ENCODE measurements around the gene WFIKKN1. TPM values are rescaled to one million over a fixed set of nuclear protein-coding genes. Genes with fewer than 3 reads are reported as not detected.

WFIKKN1 gene
- total RNA-seq, 4 donors from 2014 or later: 0.26 to 1.4 (median 0.76) TPM; not detected in 1

DNA sequence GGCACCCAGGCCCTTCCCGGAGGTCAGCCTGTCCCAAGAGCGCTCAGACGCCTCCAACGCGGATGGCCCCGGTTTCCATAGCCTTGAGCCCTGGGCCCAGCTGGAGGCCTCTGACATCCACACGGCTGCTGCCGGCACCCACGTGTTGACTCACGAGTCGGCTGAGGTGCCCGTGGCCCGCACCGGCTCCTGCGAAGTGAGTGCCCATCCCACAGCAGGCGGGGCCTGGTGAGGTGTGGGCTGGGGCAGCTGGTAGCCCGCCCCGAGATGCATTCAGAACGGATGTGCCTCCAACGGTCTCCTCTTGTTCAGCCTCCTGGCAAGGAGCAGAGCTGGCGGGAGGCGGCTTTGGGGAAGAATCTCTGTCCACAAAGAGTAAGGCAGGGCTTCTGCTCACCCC lies 21.1 kb downstream of the WFIKKN1 start:
- intact Hi-C loops (cut with DNase I; ENCODE audit: low total_unique reads): no loop called here
- no peak for TF ChIP-seq POLR2A (IDR thresholded peaks at IDR 0.05)
- TF ChIP-seq, protein P1, sequence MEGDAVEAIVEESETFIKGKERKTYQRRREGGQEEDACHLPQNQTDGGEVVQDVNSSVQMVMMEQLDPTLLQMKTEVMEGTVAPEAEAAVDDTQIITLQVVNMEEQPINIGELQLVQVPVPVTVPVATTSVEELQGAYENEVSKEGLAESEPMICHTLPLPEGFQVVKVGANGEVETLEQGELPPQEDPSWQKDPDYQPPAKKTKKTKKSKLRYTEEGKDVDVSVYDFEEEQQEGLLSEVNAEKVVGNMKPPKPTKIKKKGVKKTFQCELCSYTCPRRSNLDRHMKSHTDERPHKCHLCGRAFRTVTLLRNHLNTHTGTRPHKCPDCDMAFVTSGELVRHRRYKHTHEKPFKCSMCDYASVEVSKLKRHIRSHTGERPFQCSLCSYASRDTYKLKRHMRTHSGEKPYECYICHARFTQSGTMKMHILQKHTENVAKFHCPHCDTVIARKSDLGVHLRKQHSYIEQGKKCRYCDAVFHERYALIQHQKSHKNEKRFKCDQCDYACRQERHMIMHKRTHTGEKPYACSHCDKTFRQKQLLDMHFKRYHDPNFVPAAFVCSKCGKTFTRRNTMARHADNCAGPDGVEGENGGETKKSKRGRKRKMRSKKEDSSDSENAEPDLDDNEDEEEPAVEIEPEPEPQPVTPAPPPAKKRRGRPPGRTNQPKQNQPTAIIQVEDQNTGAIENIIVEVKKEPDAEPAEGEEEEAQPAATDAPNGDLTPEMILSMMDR (IDR thresholded peaks at IDR 0.05): no peak
- Histone ChIP-seq H3K4me3 (no peak overlapping the region), H3K9me3 (no peaks in the 10 kb centered on the region), H3K27ac (no peak overlapping the region), H3K4me1 (peaks cover 0 to 26% of the 10 kb centered on the region in 2 donors), H3K36me3 (no peaks in the 10 kb centered on the region), H3K27me3 (no peaks in the 10 kb centered on the region)
- DNase-seq: no peak

DNA sequence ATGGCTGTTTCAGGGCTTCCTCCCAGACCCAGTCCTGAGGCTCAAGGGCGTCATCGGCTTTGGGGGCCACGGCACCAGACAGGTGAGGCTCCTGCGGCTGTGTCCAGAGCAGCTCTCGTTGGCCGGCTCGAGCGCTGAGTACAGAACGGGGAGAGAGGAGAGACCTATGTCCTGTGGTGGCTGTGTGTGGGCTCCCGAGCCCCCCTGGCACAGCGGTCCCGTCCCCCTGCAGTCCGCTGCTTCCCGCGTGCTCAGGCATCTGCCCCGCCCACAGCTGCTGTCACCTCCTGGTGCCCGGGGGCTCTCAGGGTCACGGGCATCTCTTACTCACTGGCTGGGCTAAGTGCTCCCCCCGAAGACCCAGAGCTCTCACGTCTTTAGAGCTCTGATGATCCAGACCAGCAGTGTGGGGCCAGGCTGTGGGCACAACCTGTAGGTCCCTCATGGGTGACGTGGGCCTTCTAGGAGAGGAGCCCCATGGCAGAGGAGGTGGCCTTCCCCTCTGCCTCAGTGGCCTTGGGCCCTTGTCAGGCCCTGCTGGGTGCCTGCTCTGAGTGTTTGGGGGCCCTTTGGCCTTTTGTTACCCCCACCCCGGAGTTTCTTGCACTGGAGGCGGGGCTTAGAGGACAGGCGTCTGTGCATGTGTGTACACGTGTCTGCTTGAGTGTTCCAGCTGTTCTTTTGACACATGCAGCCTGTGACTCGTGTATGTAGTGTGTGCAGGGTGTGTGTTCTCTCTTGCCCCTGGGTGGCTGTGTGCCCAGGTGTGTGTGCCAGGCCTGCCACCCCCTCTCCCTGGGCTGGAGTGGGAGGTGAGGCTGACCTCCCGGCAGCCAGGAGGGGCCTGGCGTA lies 21.9 kb downstream of the WFIKKN1 start:
- Histone ChIP-seq H3K4me3 (no peak overlapping the region), H3K9me3 (no peaks in the 10 kb centered on the region), H3K4me1 (peaks cover 0 to 21% of the 10 kb centered on the region in 2 donors), H3K36me3 (no peaks in the 10 kb centered on the region), H3K27ac (no peak overlapping the region), H3K27me3 (no peaks in the 10 kb centered on the region)
- DNase-seq: no peak
- TF ChIP-seq POLR2A (IDR thresholded peaks at IDR 0.05): no peak
- TF ChIP-seq, protein P1 (IDR thresholded peaks at IDR 0.05): no peak
- intact Hi-C loops (cut with DNase I; ENCODE audit: low total_unique reads): no loop called here

DNA sequence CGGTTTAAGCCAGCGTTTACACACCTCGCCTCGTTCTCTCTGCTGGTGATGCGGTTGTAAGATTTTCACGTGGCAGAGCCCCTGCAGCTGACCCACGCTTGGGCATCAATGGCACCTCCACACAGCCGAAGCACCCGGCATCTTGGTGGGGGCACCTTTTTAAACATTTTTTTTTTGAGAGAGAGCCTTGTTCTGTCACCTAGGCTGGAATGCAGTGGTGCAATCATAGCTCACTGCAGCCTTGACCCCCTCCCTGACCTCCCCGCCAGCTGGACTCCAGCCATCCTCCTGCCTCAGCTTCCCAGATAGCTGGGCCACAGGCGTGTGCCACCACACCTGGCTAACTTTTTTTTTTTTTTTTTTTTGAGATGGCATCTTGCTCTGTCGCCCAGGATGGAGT lies 23.2 kb downstream of the WFIKKN1 start:
- H3K36me3 ChIP-seq: no peaks in the 10 kb centered on the region
- no peak overlapping the region for H3K27ac ChIP-seq
- H3K4me1 ChIP-seq: peaks cover 0 to 14% of the 10 kb centered on the region in 2 donors
- no peaks in the 10 kb centered on the region for H3K9me3 ChIP-seq
- no peak overlapping the region for H3K4me3 ChIP-seq
- DNase-seq: no peak
- no peak for TF ChIP-seq POLR2A (IDR thresholded peaks at IDR 0.05)
- H3K27me3 ChIP-seq: no peaks in the 10 kb centered on the region
- intact Hi-C loops (cut with DNase I; ENCODE audit: low total_unique reads): no loop called here

DNA sequence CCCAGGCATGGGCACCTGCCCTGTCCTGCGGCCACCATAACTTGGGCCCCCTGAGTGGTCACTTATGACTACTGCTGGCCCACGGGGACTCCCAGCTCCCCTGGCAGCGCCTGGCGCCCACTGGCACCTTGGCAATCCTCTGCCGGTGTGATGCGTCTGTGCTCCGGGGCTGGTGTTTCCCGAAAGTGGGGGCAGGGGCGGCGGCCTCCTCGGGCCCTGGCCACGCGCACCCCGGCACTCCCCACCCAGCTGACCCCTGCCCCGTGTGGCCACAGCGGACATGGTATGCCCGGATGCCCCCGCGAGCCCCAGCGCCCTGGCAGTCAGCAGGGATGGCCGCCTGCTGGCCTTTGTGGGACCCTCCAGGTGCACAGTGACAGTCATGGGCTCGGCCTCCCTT lies 26.7 kb downstream of the WFIKKN1 start:
- H3K27me3 ChIP-seq: no peaks in the 10 kb centered on the region
- intact Hi-C loops (cut with DNase I; ENCODE audit: low total_unique reads): no loop called here
- no peak for TF ChIP-seq POLR2A (IDR thresholded peaks at IDR 0.05)
- TF ChIP-seq, protein P1 (IDR thresholded peaks at IDR 0.05): no peak
- no peaks in the 10 kb centered on the region for H3K36me3 ChIP-seq
- H3K4me3 ChIP-seq: no peak overlapping the region
- peaks cover 3 to 5% of the 10 kb centered on the region in 2 donors for H3K4me1 ChIP-seq
- H3K27ac ChIP-seq: no peak overlapping the region
- H3K9me3 ChIP-seq: no peaks in the 10 kb centered on the region
- no peak for DNase-seq

DNA sequence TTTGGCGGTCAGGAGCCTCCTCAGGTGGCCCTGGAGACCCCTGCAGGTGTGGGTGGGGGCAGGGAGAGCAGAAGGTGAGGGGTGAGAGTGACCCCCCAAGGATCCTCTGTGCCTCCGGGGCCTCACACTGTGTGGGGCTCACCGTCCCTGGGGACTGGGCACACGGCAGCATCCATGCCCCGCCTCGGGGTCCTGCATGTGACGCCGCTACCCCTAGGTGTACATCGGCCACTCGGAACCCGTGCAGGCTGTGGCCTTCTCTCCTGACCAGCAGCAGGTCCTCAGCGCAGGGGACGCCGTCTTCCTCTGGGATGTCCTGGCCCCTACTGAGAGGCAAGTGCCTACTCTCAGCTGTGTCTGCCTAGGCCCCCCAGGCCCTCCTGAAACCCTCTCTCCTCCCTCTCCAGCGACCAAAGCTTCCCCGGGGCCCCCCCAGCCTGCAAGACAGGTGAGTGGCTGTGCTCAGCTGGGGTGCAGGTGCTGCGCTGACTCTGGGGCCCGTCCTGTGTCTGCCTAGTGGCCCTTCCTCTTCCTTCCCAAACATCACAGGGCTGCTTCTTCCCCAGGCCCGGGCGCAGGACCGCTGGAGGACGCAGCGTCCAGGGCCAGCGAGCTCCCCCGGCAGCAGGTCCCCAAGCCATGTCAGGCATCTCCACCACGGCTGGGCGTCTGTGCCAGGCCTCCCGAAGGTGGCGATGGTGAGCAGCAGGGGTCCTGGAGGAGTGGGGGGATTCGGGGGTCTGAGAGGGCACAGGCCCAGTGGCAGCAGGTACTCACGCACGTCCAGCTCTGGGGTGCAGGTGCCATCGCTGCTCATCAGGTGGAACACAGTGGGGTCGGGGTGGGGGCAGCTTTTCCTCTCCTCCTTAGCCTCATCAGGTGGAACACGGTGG lies 28.1 kb downstream of the WFIKKN1 start:
- peaks cover 3 to 5% of the 10 kb centered on the region in 2 donors for H3K4me1 ChIP-seq
- no peaks in the 10 kb centered on the region for H3K27me3 ChIP-seq
- H3K27ac ChIP-seq: no peak overlapping the region
- DNase-seq: no peak
- intact Hi-C loops (cut with DNase I; ENCODE audit: low total_unique reads): no loop called here
- no peak overlapping the region for H3K4me3 ChIP-seq
- no peaks in the 10 kb centered on the region for H3K9me3 ChIP-seq
- TF ChIP-seq, protein P1 (IDR thresholded peaks at IDR 0.05): no peak
- no peak for TF ChIP-seq POLR2A (IDR thresholded peaks at IDR 0.05)
- no peaks in the 10 kb centered on the region for H3K36me3 ChIP-seq
